Measurements from ENCODE around the gene EPSTI1.
"Not testable (repeated sequence)": the region's sequence is repeated elsewhere in the genome, so short reads cannot be mapped to it uniquely, and the experiment has no call there.

EPSTI1 gene

DNA sequence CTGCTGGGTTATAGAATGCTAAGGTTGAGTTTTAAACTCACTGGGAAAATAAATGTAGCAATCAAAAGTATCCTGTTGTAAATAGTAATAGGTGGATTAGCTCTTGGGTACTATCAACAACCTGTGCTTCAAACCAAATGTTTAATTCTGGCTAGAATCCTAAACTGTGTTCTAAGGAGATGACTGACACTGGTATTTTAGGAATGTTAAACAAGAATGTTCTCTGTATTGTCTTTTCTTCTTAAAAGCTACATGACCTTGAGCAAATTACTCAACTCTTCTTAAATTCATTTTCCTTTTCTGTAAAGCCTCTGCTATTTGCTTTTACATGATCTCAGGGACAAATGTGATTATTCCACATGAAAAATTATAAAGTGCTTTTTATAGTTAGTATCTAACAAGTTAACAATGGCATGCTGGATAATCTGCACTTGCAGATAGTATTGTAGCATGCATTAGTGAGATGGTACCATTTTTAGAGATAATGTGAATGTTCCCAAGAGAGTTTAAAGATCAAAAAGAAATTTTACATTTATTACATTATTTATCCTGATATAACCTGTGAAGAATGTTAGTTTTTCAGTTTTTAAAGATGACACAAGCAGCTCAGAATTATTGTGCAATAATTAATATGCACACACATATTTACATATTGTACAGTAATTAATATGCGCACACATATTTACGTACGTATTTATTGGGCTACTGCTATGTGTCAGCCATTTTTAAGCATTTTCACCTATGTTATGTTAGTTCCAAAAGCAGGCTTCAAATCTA, 13.6 kb upstream of the EPSTI1 start:
- no peak for DNase-seq (ENCODE audit: low read depth in 3 of 3, low spot score in 1 of 3)

GRCh38 chr13:43003729-43004128, 11.7 kb upstream of the EPSTI1 start:
- DNase-seq (ENCODE audit: low read depth in 3 of 3, low spot score in 1 of 3): no peak

DNA sequence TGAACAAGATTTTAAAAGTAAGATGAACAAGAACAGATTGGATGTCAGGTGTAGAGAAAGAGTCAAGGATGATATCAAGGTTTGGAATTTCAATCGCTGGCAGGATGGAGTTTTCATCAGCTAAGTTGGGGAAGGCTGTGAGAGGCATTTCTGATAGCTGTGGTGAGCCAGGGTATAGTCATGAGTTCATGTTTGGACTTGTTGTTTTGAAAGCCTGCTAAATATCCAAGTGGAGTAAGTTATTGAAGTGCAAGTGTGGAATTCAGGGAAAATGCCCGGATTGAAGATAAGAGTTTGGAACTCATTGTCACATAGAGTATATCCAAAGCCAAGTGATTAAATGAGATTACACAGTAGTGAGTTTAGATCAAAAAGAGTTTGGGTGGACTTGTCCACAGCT, 11.0 kb upstream of the EPSTI1 start:
- DNase-seq (ENCODE audit: low read depth in 3 of 3, low spot score in 1 of 3): no peak

DNA sequence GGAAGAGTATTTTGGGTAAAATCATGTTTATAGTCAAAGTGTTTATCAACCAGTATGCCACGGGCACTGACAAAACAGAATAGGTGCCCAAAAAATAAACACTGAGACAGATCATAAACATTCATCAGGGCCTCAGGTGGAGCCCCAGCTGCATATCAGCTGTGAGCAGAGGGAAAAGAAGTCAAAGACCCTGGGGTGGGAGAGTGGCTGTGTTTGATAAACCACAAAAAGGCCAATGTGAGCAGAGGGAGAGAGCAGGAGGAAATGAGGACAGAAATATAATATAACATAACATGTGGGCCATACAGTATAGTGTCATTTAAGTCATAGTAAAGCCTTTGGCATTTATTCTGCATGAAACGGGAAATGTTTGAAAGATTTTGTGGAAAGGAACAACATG, 10.0 kb upstream of the EPSTI1 start:
- DNase-seq (ENCODE audit: low read depth in 3 of 3, low spot score in 1 of 3): no peak

- DNase-seq (ENCODE audit: low read depth in 3 of 3, low spot score in 1 of 3): no peak
Observed at GRCh38 chr13:43000676-43001075, 8.6 kb upstream of the EPSTI1 start.

GRCh38 chr13:42999491-42999890, 7.5 kb upstream of the EPSTI1 start:
- DNase-seq (ENCODE audit: low read depth in 3 of 3, low spot score in 1 of 3): no peak

DNA sequence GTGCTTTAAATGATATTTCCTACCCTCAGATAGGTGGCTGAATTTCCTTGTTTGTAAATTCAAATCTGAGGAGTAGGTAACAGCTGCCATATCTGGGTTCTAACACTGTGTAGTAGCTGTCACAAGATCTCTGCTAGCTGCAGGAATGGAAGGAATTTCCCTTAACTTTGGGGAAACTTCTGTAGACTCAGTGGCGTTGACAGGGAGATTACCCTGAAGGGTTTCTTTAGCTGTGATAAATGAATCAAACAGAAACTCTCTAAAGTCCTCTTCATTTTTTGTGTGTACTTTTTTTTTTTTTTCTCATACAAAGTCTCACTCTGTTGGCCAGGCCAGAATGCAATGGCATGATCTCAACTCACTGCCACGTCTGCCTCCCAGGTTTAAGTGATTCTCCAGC, 5.3 kb upstream of the EPSTI1 start:
- DNase-seq (ENCODE audit: low read depth in 3 of 3, low spot score in 1 of 3): no peak

GRCh38 chr13:42996584-42996983, 4.5 kb upstream of the EPSTI1 start:
- no peak for DNase-seq (ENCODE audit: low read depth in 3 of 3, low spot score in 1 of 3)

DNA sequence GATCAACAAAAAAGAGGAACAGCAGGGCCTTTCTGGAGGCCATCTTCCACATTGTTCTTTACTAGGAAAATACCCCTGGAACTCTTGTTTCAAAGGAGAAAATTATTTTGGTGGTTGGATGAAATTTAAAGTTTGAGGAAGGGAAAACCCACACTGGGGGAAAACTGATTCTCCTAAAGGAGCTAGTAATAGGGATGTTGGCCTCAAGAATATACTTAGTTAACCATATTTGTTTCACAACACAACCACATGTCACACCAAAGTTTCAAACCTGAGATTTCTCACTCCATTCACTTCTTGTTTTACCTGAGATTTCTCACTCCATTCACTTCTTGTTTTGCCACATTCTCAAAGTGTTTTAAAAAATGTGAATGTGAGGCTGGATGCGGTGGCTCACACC, 2.8 kb upstream of the EPSTI1 start:
- no peak for DNase-seq (ENCODE audit: low read depth in 3 of 3, low spot score in 1 of 3)

- DNase-seq (ENCODE audit: low read depth in 3 of 3, low spot score in 1 of 3): no peak
Observed at GRCh38 chr13:42992764-42993122, 702 bp upstream of the EPSTI1 start.

DNA sequence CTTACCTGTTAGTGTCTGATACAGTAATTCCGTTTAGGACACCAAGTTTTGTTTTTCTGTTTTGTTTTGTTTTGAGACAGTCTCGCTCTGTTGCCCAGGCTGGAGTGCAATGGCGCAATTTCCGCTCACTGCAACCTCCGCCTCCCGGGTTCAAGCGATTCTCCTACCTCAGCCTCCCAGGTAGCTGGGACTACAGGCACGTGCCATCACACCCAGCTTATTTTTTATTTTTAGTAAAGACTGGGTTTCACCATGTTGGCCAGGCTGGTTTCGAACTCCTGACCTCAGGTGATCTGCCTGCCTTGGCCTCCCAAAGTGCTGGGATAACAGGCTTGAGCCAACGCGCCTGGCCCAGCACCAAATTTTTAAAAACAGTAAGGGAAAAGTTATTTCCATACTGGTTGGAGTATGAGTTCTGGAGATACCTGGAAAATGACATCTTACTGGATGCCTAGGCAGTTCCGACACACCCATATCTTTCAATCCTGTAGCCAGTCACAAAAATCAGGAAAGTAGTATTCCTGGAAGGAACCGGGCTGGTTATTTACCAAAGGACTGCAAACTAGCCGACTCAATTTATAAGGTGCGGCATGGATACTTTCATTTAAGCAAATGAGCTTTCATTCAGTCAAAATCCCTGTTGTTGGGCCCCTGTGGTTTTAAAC, 676 bp downstream of the EPSTI1 start:
- DNase-seq (ENCODE audit: low read depth in 3 of 3, low spot score in 1 of 3): not testable (repeated sequence)

GRCh38 chr13:42990291-42991232, 1.5 kb downstream of the EPSTI1 start:
- DNase-seq (ENCODE audit: low read depth in 3 of 3, low spot score in 1 of 3): no peak

- no peak for DNase-seq (ENCODE audit: low read depth in 3 of 3, low spot score in 1 of 3)
Observed at GRCh38 chr13:42986176-42986574, 5.9 kb downstream of the EPSTI1 start.

DNA sequence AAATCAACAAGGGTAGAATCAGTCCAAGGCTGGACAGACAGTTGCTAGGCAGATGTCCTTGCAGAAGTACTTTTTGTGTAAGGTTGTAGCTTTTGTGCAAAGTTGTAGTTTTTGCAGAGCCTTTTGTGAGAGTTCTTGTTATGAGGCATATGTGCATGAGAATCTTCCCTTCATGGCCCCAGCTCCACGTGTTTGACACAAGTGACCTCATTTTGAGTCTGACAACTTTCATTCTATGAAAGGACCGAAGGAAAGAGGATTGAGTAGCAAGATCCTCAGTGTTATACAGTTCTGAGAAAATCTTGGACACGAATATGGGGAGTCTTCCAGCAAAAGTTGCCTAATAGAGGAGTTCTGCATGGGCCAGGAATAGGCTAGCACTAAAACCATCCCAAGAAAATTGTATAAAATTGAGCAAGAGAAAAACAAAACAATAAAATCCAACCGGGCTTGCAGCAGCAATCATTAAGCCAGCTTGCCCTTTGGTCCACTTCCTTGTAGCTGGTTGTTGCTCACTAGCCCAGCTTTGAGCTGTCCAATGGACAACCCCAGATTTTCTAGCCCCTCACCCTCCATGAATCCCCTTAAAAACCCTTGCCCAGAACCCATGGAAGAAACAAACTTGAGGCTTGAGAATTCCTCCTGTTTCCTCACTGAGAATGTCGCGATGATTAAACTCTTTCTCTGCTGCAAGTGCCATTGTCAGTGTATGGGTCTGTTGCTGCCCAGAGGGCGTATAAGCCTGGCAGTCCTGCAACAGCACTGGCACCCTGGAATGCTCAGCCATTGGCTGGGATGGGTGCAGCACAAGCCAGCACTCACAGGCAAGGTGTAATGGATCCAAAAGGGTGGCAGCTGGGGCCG, 6.5 kb downstream of the EPSTI1 start:
- no peak for DNase-seq (ENCODE audit: low read depth in 3 of 3, low spot score in 1 of 3)

- DNase-seq (ENCODE audit: low read depth in 3 of 3, low spot score in 1 of 3): no peak
Observed at GRCh38 chr13:42984691-42985090, 7.3 kb downstream of the EPSTI1 start.

- DNase-seq (ENCODE audit: low read depth in 3 of 3, low spot score in 1 of 3): no peak
Observed at GRCh38 chr13:42984026-42984425, 8.0 kb downstream of the EPSTI1 start.

DNA sequence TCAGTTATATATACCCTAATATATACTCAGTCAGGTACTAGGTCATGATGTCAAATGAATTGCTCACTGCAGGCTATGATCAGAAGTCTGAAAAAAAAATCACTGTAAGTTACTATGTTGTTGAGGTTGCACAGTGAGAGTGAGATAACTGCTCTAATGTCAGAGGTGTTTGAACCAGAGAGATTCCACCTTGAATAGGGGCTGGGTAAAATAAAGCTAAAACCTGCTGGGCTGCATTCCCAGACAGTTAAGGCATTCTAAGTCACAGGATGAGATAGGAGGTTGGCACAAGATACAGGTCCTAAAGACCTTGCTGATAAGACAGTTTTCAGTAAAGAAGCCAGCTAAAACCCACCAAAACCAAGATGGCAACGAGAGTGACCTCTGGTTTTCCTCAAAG, 10.2 kb downstream of the EPSTI1 start:
- no peak for DNase-seq (ENCODE audit: low read depth in 3 of 3, low spot score in 1 of 3)

DNA sequence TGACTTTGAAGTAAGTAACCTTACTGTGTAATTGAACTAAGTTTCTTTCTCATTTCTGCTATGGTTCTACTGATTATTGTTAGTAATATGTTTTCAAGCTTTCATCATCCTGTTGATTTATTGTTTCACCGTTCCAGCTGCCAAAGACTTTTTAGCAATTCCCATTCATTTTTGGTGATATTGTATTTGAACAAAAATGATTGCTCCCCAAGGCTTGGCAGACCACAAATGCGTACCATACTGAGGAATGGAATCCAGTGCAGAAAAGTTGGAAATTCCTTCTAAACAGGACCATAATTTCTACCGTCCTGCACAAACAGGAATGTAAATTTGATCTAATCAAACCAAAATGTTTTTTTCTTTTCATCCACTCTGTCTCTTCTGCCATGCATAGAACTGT, 10.7 kb downstream of the EPSTI1 start:
- DNase-seq (ENCODE audit: low read depth in 3 of 3, low spot score in 1 of 3): no peak

DNA sequence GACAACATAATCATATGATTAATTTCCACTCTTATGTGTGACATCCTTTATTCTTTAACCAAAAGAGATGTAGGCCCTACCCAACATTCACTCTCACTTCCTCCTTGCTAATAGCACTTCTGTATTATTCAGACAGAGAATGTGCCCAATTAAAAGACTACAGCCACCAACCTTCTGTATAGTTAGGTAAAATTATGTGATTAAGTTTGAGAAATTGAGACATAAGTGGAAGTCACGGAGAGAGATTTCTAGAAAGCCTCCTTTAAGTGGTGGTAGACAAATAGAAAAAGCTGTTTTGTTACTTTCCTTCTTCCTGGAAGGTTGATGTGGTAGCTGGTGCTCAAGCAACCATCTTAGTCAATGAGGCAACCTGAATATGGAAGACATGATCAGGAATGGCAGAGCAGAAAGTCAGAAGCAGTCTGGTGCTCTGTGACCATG, 14.8 kb downstream of the EPSTI1 start:
- DNase-seq (ENCODE audit: low read depth in 3 of 3, low spot score in 1 of 3): no peak

GRCh38 chr13:42976066-42976465, 16.0 kb downstream of the EPSTI1 start:
- no peak for DNase-seq (ENCODE audit: low read depth in 3 of 3, low spot score in 1 of 3)

- no peak for DNase-seq (ENCODE audit: low read depth in 3 of 3, low spot score in 1 of 3)
Observed at GRCh38 chr13:42973581-42973980, 18.5 kb downstream of the EPSTI1 start.

Data from stimulated activated CD4-positive, alpha-beta T cell treated with anti-CD3 and anti-CD28 coated beads, TNF-alpha, amount 100 ng/mL, for 1 hour (primary cell).